Measurements from ENCODE around the gene MED22. TPM values are rescaled to one million over a fixed set of nuclear protein-coding genes. Genes with fewer than 3 reads are reported as not detected.

The MED22 gene
- total and polyA plus RNA-seq, 4 donors: 11.4 to 32.0 (median 20.1) TPM

GRCh38 chr9:133344979-133345378, 3.0 kb downstream of the MED22 start:
- Histone ChIP-seq H3K4me1 (ENCODE audit: control insufficient read depth in 5 of 5, insufficient read depth in 5 of 5, low read length in 5 of 5) (peaks cover 0 to 23% (median 12%) of the 10 kb centered on the region in 5 donors), H3K27me3 (ENCODE audit: control insufficient read depth in 3 of 3, insufficient read depth in 3 of 3, low read length in 2 of 3) (no peaks in the 10 kb centered on the region), H3K9ac (ENCODE audit: insufficient read depth in 1 of 2, low read length in 2 of 2) (no peak overlapping the region), H3K9me3 (ENCODE audit: control insufficient read depth in 4 of 4, insufficient read depth in 3 of 4, low read length in 3 of 4) (no peaks in the 10 kb centered on the region), H3K36me3 (ENCODE audit: control insufficient read depth in 4 of 4, insufficient read depth in 4 of 4, low read length in 4 of 4) (peaks cover 1 to 60% (median 47%) of the 10 kb centered on the region in 4 donors), H3K27ac (ENCODE audit: low read depth in 1 of 2, low read length in 1 of 2) (no peak overlapping the region), H3K4me3 (no peak overlapping the region)
- no peak for DNase-seq
- ATAC-seq (ENCODE audit: insufficient read depth, low FRiP score): no peak
- TF ChIP-seq, protein P1, sequence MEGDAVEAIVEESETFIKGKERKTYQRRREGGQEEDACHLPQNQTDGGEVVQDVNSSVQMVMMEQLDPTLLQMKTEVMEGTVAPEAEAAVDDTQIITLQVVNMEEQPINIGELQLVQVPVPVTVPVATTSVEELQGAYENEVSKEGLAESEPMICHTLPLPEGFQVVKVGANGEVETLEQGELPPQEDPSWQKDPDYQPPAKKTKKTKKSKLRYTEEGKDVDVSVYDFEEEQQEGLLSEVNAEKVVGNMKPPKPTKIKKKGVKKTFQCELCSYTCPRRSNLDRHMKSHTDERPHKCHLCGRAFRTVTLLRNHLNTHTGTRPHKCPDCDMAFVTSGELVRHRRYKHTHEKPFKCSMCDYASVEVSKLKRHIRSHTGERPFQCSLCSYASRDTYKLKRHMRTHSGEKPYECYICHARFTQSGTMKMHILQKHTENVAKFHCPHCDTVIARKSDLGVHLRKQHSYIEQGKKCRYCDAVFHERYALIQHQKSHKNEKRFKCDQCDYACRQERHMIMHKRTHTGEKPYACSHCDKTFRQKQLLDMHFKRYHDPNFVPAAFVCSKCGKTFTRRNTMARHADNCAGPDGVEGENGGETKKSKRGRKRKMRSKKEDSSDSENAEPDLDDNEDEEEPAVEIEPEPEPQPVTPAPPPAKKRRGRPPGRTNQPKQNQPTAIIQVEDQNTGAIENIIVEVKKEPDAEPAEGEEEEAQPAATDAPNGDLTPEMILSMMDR (IDR thresholded peaks at IDR 0.05; ENCODE audit: control extremely low read depth, extremely low read depth): no peak
- 95 to 99% methylated on average over 12 of the region's 12 CpGs for WGBS, 2 donors

DNA sequence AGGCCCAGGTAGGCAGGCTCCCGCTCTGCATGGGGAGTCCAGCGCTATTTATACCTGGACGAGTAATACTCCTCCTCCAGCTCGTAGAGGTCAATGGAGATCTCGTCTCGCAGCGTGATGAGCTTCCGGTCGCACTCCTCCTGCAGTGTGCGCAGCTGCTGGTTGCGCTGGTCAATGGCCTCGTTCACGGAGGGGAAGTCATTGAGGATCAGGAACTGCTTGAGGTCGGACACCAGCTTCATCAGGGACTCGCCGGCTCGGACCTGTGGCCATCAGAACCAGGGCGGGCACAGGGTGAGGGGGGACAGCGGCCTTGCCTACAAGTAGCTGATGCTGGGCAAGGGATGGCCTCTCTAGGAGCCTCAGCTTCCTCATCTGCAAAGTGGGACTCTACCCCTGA, 3.9 kb downstream of the MED22 start:
- no peak for DNase-seq

GRCh38 chr9:133342570-133342969, 5.4 kb downstream of the MED22 start:
- Histone ChIP-seq H3K4me1 (ENCODE audit: control insufficient read depth in 5 of 5, insufficient read depth in 5 of 5, low read length in 5 of 5) (peaks cover 0 to 12% (median 6%) of the 10 kb centered on the region in 5 donors), H3K27me3 (ENCODE audit: control insufficient read depth in 3 of 3, insufficient read depth in 3 of 3, low read length in 2 of 3) (no peaks in the 10 kb centered on the region), H3K27ac (ENCODE audit: low read depth in 1 of 2, low read length in 1 of 2) (no peak overlapping the region), H3K36me3 (ENCODE audit: control insufficient read depth in 4 of 4, insufficient read depth in 4 of 4, low read length in 4 of 4) (peaks cover 0 to 56% (median 37%) of the 10 kb centered on the region in 4 donors), H3K9me3 (ENCODE audit: control insufficient read depth in 4 of 4, insufficient read depth in 3 of 4, low read length in 3 of 4) (no peaks in the 10 kb centered on the region), H3K4me3 (no peak overlapping the region), H3K9ac (ENCODE audit: insufficient read depth in 1 of 2, low read length in 2 of 2) (no peak overlapping the region)
- ATAC-seq (ENCODE audit: insufficient read depth, low FRiP score) (no peak), DNase-seq (no peak)
- TF ChIP-seq, protein P1 (IDR thresholded peaks at IDR 0.05; ENCODE audit: control extremely low read depth, extremely low read depth): no peak
- WGBS, 2 donors: 80 to 85% methylated on average over 9 to 11 of the region's 11 CpGs

More for the DNA sequence above, 3.9 kb downstream of the MED22 start:
- Histone ChIP-seq H3K4me3 (no peak overlapping the region), H3K27me3 (ENCODE audit: control insufficient read depth in 3 of 3, insufficient read depth in 3 of 3, low read length in 2 of 3) (no peaks in the 10 kb centered on the region), H3K9ac (ENCODE audit: insufficient read depth in 1 of 2, low read length in 2 of 2) (no peak overlapping the region), H3K27ac (ENCODE audit: low read depth in 1 of 2, low read length in 1 of 2) (no peak overlapping the region), H3K9me3 (ENCODE audit: control insufficient read depth in 4 of 4, insufficient read depth in 3 of 4, low read length in 3 of 4) (no peaks in the 10 kb centered on the region), H3K36me3 (ENCODE audit: control insufficient read depth in 4 of 4, insufficient read depth in 4 of 4, low read length in 4 of 4) (peaks cover 0 to 57% (median 41%) of the 10 kb centered on the region in 4 donors), H3K4me1 (ENCODE audit: control insufficient read depth in 5 of 5, insufficient read depth in 5 of 5, low read length in 5 of 5) (peaks cover 0 to 17% (median 7%) of the 10 kb centered on the region in 5 donors)
- TF ChIP-seq, protein P1 (IDR thresholded peaks at IDR 0.05; ENCODE audit: control extremely low read depth, extremely low read depth): no peak
- no peak for ATAC-seq (ENCODE audit: insufficient read depth, low FRiP score)
- 95 to 97% methylated on average over 19 of the region's 19 CpGs for WGBS, 2 donors

- Histone ChIP-seq H3K36me3 (ENCODE audit: control insufficient read depth in 4 of 4, insufficient read depth in 4 of 4, low read length in 4 of 4) (peaks cover 0 to 56% (median 37%) of the 10 kb centered on the region in 4 donors), H3K9me3 (ENCODE audit: control insufficient read depth in 4 of 4, insufficient read depth in 3 of 4, low read length in 3 of 4) (no peaks in the 10 kb centered on the region), H3K27ac (ENCODE audit: low read depth in 1 of 2, low read length in 1 of 2) (no peak overlapping the region), H3K4me3 (no peak overlapping the region), H3K9ac (ENCODE audit: insufficient read depth in 1 of 2, low read length in 2 of 2) (no peak overlapping the region), H3K4me1 (ENCODE audit: control insufficient read depth in 5 of 5, insufficient read depth in 5 of 5, low read length in 5 of 5) (peaks cover 0 to 12% (median 6%) of the 10 kb centered on the region in 5 donors), H3K27me3 (ENCODE audit: control insufficient read depth in 3 of 3, insufficient read depth in 3 of 3, low read length in 2 of 3) (no peaks in the 10 kb centered on the region)
- TF ChIP-seq, protein P1 (IDR thresholded peaks at IDR 0.05; ENCODE audit: control extremely low read depth, extremely low read depth): no peak
- ATAC-seq (ENCODE audit: insufficient read depth, low FRiP score) (no peak), DNase-seq (no peak)
- 68 to 82% methylated on average over 12 of the region's 12 CpGs for WGBS, 2 donors
Observed at GRCh38 chr9:133342069-133342406, 5.9 kb downstream of the MED22 start.
